Erythroblast (primary cell): ENCODE data around the gene BCL2L13.
"Not testable (repeated sequence)": the region's sequence is repeated elsewhere in the genome, so short reads cannot be mapped to it uniquely, and the experiment has no call there.

ENCODE experiments used
- DNase-seq, 2 experiments: peaks; one replicate each; lab custom pipeline; 2025; lab: John Stamatoyannopoulos, UW
- GATA1 ChIP-seq: IDR thresholded peaks from 2 replicates; pipeline ENCODE4 v1.6.1; 2011; ENCODE audit warnings: low read depth, mild to moderate bottlenecking, control low read depth, low read length, moderate library complexity
- POLR2A ChIP-seq: IDR thresholded peaks from 2 replicates; pipeline ENCODE4 v1.6.1; 2011; ENCODE audit warnings: mild to moderate bottlenecking, low read length

Gene BCL2L13

GRCh38 chr22:17764036-17764435 is 125.5 kb downstream of the BCL2L13 start:
- no peak for DNase-seq

DNA sequence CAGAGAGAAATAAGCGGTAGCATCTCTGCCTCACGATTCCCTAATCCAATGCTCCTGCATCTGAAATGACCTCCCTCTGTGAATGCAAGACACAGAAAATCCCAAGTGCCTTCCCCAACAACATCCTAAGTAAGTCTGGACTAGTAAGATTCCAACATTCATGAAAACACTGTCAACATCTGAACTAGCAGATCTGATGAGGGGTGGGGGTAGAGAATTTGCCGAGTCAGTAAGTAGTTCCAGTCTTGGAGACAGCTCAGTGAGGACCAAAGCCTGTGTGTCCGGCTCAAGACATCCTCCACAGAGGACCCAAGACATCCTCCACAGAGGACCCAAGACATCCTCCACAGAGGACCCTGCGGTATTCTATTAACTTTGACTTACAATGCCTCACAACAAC is 126.3 kb downstream of the BCL2L13 start:
- DNase-seq: not testable (repeated sequence)

More at GRCh38 chr22:17764036-17764435, 125.5 kb downstream of the BCL2L13 start:
- no peak for TF ChIP-seq POLR2A
- no peak for TF ChIP-seq GATA1

- no peak for DNase-seq
- TF ChIP-seq GATA1 (no peak), POLR2A (no peak)
These were observed 128.9 kb downstream of the BCL2L13 start for GRCh38 chr22:17767233-17768065.

- no peak for TF ChIP-seq GATA1
- no peak for TF ChIP-seq POLR2A
- no peak for DNase-seq
These were observed 130.6 kb downstream of the BCL2L13 start for GRCh38 chr22:17769013-17769715.

- no peak for DNase-seq
- TF ChIP-seq POLR2A (no peak), GATA1 (no peak)
These were observed 131.1 kb downstream of the BCL2L13 start for GRCh38 chr22:17769716-17770082.

- no peak for DNase-seq
- TF ChIP-seq GATA1 (no peak), POLR2A (no peak)
These were observed 131.9 kb downstream of the BCL2L13 start for GRCh38 chr22:17770180-17771077.

DNA sequence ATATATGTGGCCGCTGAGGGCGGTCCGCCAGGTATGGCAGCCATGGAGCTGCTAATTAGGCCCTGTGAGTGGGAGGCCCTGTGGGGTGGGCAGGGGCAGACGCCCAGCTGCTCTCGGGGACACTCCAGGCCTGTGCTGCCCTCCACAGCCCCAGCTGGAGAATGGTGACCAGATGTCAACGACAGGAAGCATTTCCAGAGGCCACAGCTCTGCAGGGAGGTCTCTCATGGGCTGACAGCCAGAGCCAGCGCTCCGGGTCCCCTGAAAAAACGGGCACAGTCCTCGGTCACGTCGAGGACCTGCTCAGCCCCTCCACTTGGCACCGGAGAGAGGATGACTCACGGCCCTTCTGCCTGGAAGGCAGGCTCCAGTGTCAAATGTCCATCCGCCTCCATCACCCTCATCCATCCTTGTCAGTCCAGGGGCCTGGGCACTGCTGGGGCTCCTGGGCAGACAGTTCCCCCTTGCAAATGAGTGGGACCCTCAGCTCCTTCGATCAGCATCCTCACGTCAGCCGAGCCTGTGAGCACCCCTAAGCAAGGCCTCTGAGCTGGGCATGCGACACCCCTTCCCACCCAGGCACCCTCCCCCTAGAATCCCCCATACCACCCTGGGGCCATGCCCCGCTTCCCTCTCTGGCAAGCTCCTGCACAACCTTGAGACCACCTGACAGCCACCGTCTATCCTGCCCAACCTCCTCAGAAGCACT is 133.8 kb downstream of the BCL2L13 start:
- no peak for TF ChIP-seq GATA1
- TF ChIP-seq POLR2A: no peak
- no peak for DNase-seq

GRCh38 chr22:17772958-17773605 is 134.5 kb downstream of the BCL2L13 start:
- TF ChIP-seq GATA1 (no peak), POLR2A (no peak)
- no peak for DNase-seq

- peak; percentile 36 to 46 for DNase-seq
- TF ChIP-seq GATA1 (no peak), POLR2A (no peak)
These were observed 135.1 kb downstream of the BCL2L13 start for GRCh38 chr22:17773606-17774205.

- TF ChIP-seq GATA1 (no peak), POLR2A (no peak)
- peak; percentile 36 to 50 for DNase-seq
These were observed 135.8 kb downstream of the BCL2L13 start, which contains the start of gene BID for GRCh38 chr22:17774206-17774925. TSS of gene BID (minus strand) at chr22:17774469. CDS start at chr22:17750116, 24,353 bp downstream.

DNA sequence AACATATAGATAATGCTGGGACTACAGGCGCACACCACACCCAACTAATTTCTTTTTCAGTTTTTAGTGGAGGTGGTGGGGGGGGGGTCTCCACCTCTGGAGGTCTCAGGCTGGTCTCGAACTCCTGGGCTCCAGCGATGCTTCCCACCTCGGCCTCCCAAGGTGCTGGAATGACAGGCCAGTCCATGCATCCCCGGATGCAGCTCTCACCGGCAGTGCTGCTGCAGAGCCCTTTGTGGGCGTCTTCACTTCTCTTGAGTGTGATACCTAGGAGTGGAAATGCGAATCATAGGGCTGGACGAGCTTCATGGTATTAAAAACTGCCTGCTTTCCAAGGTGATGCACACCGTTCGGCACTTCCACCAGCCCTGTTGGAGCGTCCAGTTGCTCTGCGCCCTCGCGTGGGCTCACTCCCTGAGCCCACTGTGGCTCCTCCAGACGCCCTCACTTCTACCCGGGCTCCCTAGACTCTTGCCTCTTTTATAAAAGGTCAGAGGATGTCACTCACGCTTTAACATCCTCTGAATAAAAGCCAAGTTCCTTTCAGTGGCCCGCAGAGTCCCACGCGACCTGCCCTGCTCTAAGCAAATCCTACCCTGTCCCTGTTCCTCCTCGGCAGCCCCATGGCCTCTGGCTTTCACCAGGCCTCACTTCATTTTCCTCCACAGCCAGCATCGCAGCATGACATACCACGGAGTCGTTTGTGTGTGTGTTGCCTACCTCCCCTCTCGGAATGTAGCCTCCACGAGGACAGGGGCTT is 136.5 kb downstream of the BCL2L13 start:
- TF ChIP-seq POLR2A (no peak), GATA1 (no peak)
- DNase-seq: no peak
